Measurements from ENCODE around the gene CREG2. TPM values are rescaled to one million over a fixed set of nuclear protein-coding genes. Genes with fewer than 3 reads are reported as not detected.

CREG2 gene
- polyA plus RNA-seq, 1 of the 3 experiments (the other 2 are of a cell fraction): 1.4 TPM

- WGBS (ENCODE audit: low lambda C conversion rate): 88% methylated on average over 5 of the region's 5 CpGs
- Histone ChIP-seq H3K9me3 (no peaks in the 10 kb centered on the region), H3K4me3 (ENCODE audit: low read depth in 2 of 2, low read length in 1 of 2) (no peak overlapping the region), H3K9me2 (no peaks in the 10 kb centered on the region), H2AFZ (ENCODE audit: low read depth) (no peak overlapping the region), H3K27ac (ENCODE audit: low read depth in 2 of 2, low read length in 1 of 2) (peak overlapping the region; percentile 8 to 31; a peak in 2 of 4 replicates), H3K4me2 (no peak overlapping the region), H3K4me1 (ENCODE audit: control insufficient read depth in 1 of 2, insufficient read depth in 2 of 2, low read depth in 1 of 2, low read length in 1 of 2) (peaks cover 2 to 6% of the 10 kb centered on the region in 2 experiments; a peak in 2 of 4 replicates), H3K9ac (no peak overlapping the region), H3K36me3 (replicated peaks in 1 of 2; ENCODE audit: control insufficient read depth in 1 of 2, insufficient read depth in 2 of 2, low read length in 1 of 2) (peaks cover 26 to 35% of the 10 kb centered on the region in 2 experiments), H3F3A (replicated peaks; ENCODE audit: insufficient read depth) (no peaks in the 10 kb centered on the region), H3K79me2 (ENCODE audit: insufficient read depth) (peaks cover 89% of the 10 kb centered on the region), H3K27me3 (ENCODE audit: insufficient read depth) (no peaks in the 10 kb centered on the region), H4K20me1 (ENCODE audit: insufficient read depth) (peaks cover 70% of the 10 kb centered on the region)
- no peak for DNase-seq
- ChIA-PET POLR2A (no interaction called here), CTCF (interaction anchor here (1.2 to 1.4 kb wide), 2 partner anchors 12 to 44 kb away, joined by 3 to 4 read pairs; partner anchors contain the start of gene RNF149)
- TF ChIP-seq CTCF (IDR thresholded peaks at IDR 0.05) (no peak), YY1 (IDR thresholded peaks at IDR 0.05; ENCODE audit: low read depth) (no peak), TAF1 (IDR thresholded peaks at IDR 0.05; ENCODE audit: borderline replicate concordance, low read depth, low read length) (no peak), TCF12 (IDR thresholded peaks at IDR 0.05) (0 out of 2 replicates have a peak, but pooled peaks have one; percentile 15)
These were observed 90.9 kb downstream of the CREG2 start for GRCh38 chr2:101296371-101296770.

- H3K79me2 ChIP-seq (ENCODE audit: insufficient read depth): peaks cover 87% of the 10 kb centered on the region
- peaks cover 26 to 34% of the 10 kb centered on the region in 2 experiments for H3K36me3 ChIP-seq (replicated peaks in 1 of 2; ENCODE audit: control insufficient read depth in 1 of 2, insufficient read depth in 2 of 2, low read length in 1 of 2)
- H3K4me2 ChIP-seq: no peak overlapping the region
- no peaks in the 10 kb centered on the region for H3K27me3 ChIP-seq (ENCODE audit: insufficient read depth)
- no peak overlapping the region for H3K4me3 ChIP-seq (ENCODE audit: low read depth in 2 of 2, low read length in 1 of 2)
- peak overlapping the region; percentile 8 to 31; a peak in 2 of 4 replicates for H3K27ac ChIP-seq (ENCODE audit: low read depth in 2 of 2, low read length in 1 of 2)
- no peak for TF ChIP-seq ZBTB33 (IDR thresholded peaks at IDR 0.05; ENCODE audit: borderline replicate concordance, low read depth)
- TF ChIP-seq USF2 (IDR thresholded peaks at IDR 0.05; ENCODE audit: borderline replicate concordance, low read depth, low read length): no peak
- no peak for TF ChIP-seq NRF1 (IDR thresholded peaks at IDR 0.05; ENCODE audit: low read depth, low read length)
- TF ChIP-seq TAF1 (IDR thresholded peaks at IDR 0.05; ENCODE audit: borderline replicate concordance, low read depth, low read length): no peak
- H2AFZ ChIP-seq (ENCODE audit: low read depth): no peak overlapping the region
- H3K9me3 ChIP-seq: no peaks in the 10 kb centered on the region
- peaks cover 66% of the 10 kb centered on the region for H4K20me1 ChIP-seq (ENCODE audit: insufficient read depth)
- H3K9ac ChIP-seq: no peak overlapping the region
- 91% methylated on average over 2 of the region's 2 CpGs for WGBS (ENCODE audit: low lambda C conversion rate)
- POLR2A ChIA-PET: no interaction called here
- H3K9me2 ChIP-seq: no peaks in the 10 kb centered on the region
- no peak for DNase-seq
- no peaks in the 10 kb centered on the region for H3F3A ChIP-seq (replicated peaks; ENCODE audit: insufficient read depth)
- H3K4me1 ChIP-seq (ENCODE audit: control insufficient read depth in 1 of 2, insufficient read depth in 2 of 2, low read depth in 1 of 2, low read length in 1 of 2): peaks cover 2 to 6% of the 10 kb centered on the region in 2 experiments; a peak in 2 of 4 replicates
- CTCF ChIA-PET: interaction anchor here (1.2 to 1.4 kb wide), 2 partner anchors 13 to 44 kb away, joined by 3 to 4 read pairs; partner anchors contain the start of gene RNF149
These were observed 91.4 kb downstream of the CREG2 start for GRCh38 chr2:101295895-101296294.

Small RNA genes within 50 kb of the gene (small RNA-seq; reads per million reads assigned to genes)
- 0 to 5.7 (median 2.1) reads per million in 7 experiments for gene MIR5696

Other genes with a start within 250 kb of the CREG2 start
- gene TBC1D8, start 236.1 kb downstream of the CREG2 start, polyA plus RNA-seq (2012; rRNA removed): 5.3 and 7.0 TPM in 2 replicates
- gene CNOT11, start 134.6 kb downstream of the CREG2 start, polyA plus RNA-seq (2012; rRNA removed): 38.4 and 42.2 TPM in 2 replicates
- 15.3 and 22.9 TPM in 2 replicates for gene RNF149, start 78.8 kb downstream of the CREG2 start, polyA plus RNA-seq (2012; rRNA removed)
- gene RFX8, start 87.6 kb upstream of the CREG2 start, polyA plus RNA-seq (2012; rRNA removed): 0.07 and 0.11 TPM in 2 replicates